GM19324 (cell line): Measurements from ENCODE around the gene MEI4.

Experiments
- ATAC-seq: cut with Tn5 transposase; IDR thresholded peaks from one replicate; pipeline ENCODE4 v1.9.1; 2021; ENCODE audit warnings: mild to moderate bottlenecking, moderate library complexity; ENCODE audit not compliant: unreplicated experiment, low FRiP score

MEI4 gene

DNA sequence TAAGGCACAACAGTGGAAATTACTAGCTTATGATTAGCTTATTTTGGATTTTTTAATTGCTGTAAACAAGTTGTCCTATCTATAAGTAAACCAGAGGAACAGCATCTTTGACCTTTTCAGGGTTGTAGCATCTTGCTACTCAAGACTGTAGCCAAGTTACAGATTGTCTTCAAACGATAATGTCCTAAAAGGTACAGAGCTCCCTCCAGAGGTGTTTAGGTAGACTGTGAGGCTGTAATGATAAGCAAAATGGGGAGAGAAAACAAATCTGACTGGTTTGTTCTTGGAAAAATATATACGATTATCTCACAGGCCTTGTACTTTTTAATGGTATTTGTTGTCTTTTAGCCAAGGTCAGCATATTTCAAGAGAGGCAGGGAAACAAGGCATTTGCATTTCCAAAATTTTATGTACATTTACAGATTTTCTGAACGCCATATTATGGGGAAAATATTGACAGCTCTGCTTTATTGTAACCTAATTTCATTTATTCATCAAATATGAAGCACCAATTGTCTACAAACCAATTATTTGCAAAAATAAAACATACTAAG, 273.4 kb downstream of the MEI4 start:
- no peak for ATAC-seq

- ATAC-seq = no peak
Measured at GRCh38 chr6:77930382-77930781, 277.5 kb downstream of the MEI4 start.

- ATAC-seq = no peak
Measured at GRCh38 chr6:77930952-77931351, 278.1 kb downstream of the MEI4 start.

GRCh38 chr6:77962070-77962469, 309.2 kb downstream of the MEI4 start:
- no peak for ATAC-seq

- no peak for ATAC-seq
Measured at GRCh38 chr6:77965449-77965848, 312.6 kb downstream of the MEI4 start.

GRCh38 chr6:77972334-77972733, 319.5 kb downstream of the MEI4 start:
- ATAC-seq = no peak
